Neural cell (in vitro differentiated cells): Measurements from ENCODE around the gene PCDH9. TPM values are rescaled to one million over a fixed set of nuclear protein-coding genes. Genes with fewer than 3 reads are reported as not detected.

ENCODE experiments used
- H2AFZ ChIP-seq: fragments of 200-600, 300-800 bp; sonication (generic), shearing (Covaris generic); 2 replicates; pipeline ENCODE4 v1.6.0; 2014; ENCODE audit warnings: low read depth, mild to moderate bottlenecking, antibody characterized with exemption, low read length, moderate library complexity
- H3F3A ChIP-seq: fragments of 200-600 bp; shearing (Covaris generic); 2 replicates; pipeline ENCODE4 v1.6.1; 2016; ENCODE audit warnings: mild to moderate bottlenecking, moderate library complexity, mixed read lengths, antibody characterized with exemption, low read length; ENCODE audit not compliant: insufficient read depth, poor library complexity, severe bottlenecking
- H3K27ac ChIP-seq: fragments of 200-600, 300-800 bp; sonication (generic), shearing (Covaris generic); 2 replicates; pipeline ENCODE4 v1.5.1; 2014; ENCODE audit warnings: mild to moderate bottlenecking, low read length, moderate library complexity
- H3K27me3 ChIP-seq: fragments of 300-800, 200-600 bp; sonication (generic), shearing (Covaris generic); 2 replicates; pipeline ENCODE4 v1.6.0; 2014; ENCODE audit warnings: mild to moderate bottlenecking, low read depth, low read length, moderate library complexity; ENCODE audit not compliant: insufficient read depth
- H3K36me3 ChIP-seq: fragments of 300-800, 200-600 bp; sonication (generic), shearing (Covaris generic); 2 replicates; pipeline ENCODE4 v1.5.1; 2014; ENCODE audit warnings: mild to moderate bottlenecking, antibody characterized with exemption, low read length, moderate library complexity; ENCODE audit not compliant: insufficient read depth
- H3K4me2 ChIP-seq: fragments of 300-800, 200-600 bp; sonication (generic), shearing (Covaris generic); 2 replicates; pipeline ENCODE4 v1.6.0; 2014; ENCODE audit warnings: mild to moderate bottlenecking, low read length
- H3K4me3 ChIP-seq: fragments of 300-800, 200-600 bp; sonication (generic), shearing (Covaris generic); 2 replicates; pipeline ENCODE4 v1.5.1; 2014; ENCODE audit warnings: mild to moderate bottlenecking, low read length, moderate library complexity
- H3K79me2 ChIP-seq: fragments of 200-600 bp; shearing (Covaris generic); replicated peaks from 2 replicates; pipeline ENCODE4 v1.6.0; 2014; ENCODE audit warnings: mild to moderate bottlenecking, low read length, moderate library complexity; ENCODE audit not compliant: insufficient read depth
- H3K9ac ChIP-seq: fragments of 300-800, 200-600 bp; sonication (generic), shearing (Covaris generic); 2 replicates; pipeline ENCODE4 v1.6.1; 2016; ENCODE audit warnings: mild to moderate bottlenecking, low read length, mixed read lengths
- H3K9me2 ChIP-seq: fragments of 200-600 bp; shearing (Covaris generic); 2 replicates; pipeline ENCODE4 v1.6.1; 2016; ENCODE audit warnings: mild to moderate bottlenecking, low read length, mixed read lengths; ENCODE audit not compliant: insufficient read depth
- H3K9me3 ChIP-seq: fragments of 200-600, 300-800 bp; sonication (generic), shearing (Covaris generic); 2 replicates; pipeline ENCODE4 v1.6.1; 2016; ENCODE audit warnings: mild to moderate bottlenecking, mixed run types, low read length, moderate library complexity, mixed read lengths
- H4K20me1 ChIP-seq: fragments of 200-600 bp; shearing (Covaris generic); 2 replicates; pipeline ENCODE4 v1.6.1; 2016; ENCODE audit warnings: mild to moderate bottlenecking, mixed run types; ENCODE audit not compliant: insufficient read depth
- EP300 ChIP-seq: fragments of 450-650 bp; conservative IDR thresholded peaks from 2 replicates; pipeline ENCODE4 v1.6.1; 2014; ENCODE audit warnings: antibody characterized with exemption, mild to moderate bottlenecking, moderate library complexity; ENCODE audit not compliant: poor library complexity, severe bottlenecking
- EZH2 ChIP-seq: fragments of 200-600, 300-800 bp; shearing (Covaris generic), sonication (generic); IDR thresholded peaks from 2 replicates; pipeline ENCODE4 v1.6.1; 2014; ENCODE audit warnings: antibody characterized with exemption, low read length, borderline replicate concordance, mild to moderate bottlenecking; ENCODE audit not compliant: insufficient read depth, poor library complexity, severe bottlenecking
- POLR2AphosphoS5 ChIP-seq: IDR thresholded peaks from 2 replicates; pipeline ENCODE4 v1.6.1; 2012
- RAD21 ChIP-seq: fragments of 450-650 bp; conservative IDR thresholded peaks from 2 replicates; pipeline ENCODE4 v1.6.1; 2014; ENCODE audit warnings: antibody characterized with exemption, mild to moderate bottlenecking, moderate library complexity
- SMC3 ChIP-seq: fragments of 450-650 bp; conservative IDR thresholded peaks from 2 replicates; pipeline ENCODE4 v1.6.1; 2014; ENCODE audit warnings: antibody characterized with exemption, mild to moderate bottlenecking, moderate library complexity; ENCODE audit not compliant: poor library complexity
- TAF1 ChIP-seq: IDR thresholded peaks from 2 replicates; pipeline ENCODE4 v1.6.1; 2012; ENCODE audit warnings: low read depth
- polyA plus RNA-seq: library from polyadenylated mRNA; depleted of rRNA; stranded (reverse); fragments of >200 nt; gene quantifications from 2 replicates; pipeline ENCODE4 v1.2.3, GENCODE V29; 2014
- TF ChIP-seq, protein P1 (sequence below): IDR thresholded peaks from 2 replicates; pipeline ENCODE4 v1.6.1; 2012; ENCODE audit warnings: borderline replicate concordance
- TF ChIP-seq, protein P2 (sequence below): fragments of 450-650 bp; IDR thresholded peaks from 2 replicates; pipeline ENCODE4 v1.5.1; 2014; ENCODE audit warnings: antibody characterized with exemption, mild to moderate bottlenecking, moderate library complexity; ENCODE audit not compliant: poor library complexity, severe bottlenecking

The PCDH9 gene
- polyA plus RNA-seq, 1 donor from 2014 or later: 4.6 TPM

DNA sequence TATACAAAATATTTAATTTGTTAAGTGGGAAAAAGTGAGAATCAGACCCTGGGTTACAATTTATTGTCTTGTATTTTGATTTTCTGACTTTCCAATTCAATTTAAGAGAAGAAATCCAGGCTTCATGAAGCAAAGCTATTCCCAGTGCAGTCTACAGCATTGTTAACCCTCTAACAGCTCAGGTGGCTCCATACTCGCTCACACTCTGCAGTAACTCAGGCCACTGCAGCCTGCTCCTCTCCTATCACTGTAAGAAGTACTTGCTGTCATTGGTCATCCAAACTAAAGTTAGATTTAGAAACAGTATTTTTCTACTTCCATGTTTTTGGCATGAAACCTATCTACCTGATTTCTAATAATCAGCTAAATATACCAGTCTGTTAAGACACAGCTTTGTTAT, 830.3 kb downstream of the PCDH9 start:
- no peaks in the 10 kb centered on the region for H3K9me3 ChIP-seq
- TF ChIP-seq, protein P1, sequence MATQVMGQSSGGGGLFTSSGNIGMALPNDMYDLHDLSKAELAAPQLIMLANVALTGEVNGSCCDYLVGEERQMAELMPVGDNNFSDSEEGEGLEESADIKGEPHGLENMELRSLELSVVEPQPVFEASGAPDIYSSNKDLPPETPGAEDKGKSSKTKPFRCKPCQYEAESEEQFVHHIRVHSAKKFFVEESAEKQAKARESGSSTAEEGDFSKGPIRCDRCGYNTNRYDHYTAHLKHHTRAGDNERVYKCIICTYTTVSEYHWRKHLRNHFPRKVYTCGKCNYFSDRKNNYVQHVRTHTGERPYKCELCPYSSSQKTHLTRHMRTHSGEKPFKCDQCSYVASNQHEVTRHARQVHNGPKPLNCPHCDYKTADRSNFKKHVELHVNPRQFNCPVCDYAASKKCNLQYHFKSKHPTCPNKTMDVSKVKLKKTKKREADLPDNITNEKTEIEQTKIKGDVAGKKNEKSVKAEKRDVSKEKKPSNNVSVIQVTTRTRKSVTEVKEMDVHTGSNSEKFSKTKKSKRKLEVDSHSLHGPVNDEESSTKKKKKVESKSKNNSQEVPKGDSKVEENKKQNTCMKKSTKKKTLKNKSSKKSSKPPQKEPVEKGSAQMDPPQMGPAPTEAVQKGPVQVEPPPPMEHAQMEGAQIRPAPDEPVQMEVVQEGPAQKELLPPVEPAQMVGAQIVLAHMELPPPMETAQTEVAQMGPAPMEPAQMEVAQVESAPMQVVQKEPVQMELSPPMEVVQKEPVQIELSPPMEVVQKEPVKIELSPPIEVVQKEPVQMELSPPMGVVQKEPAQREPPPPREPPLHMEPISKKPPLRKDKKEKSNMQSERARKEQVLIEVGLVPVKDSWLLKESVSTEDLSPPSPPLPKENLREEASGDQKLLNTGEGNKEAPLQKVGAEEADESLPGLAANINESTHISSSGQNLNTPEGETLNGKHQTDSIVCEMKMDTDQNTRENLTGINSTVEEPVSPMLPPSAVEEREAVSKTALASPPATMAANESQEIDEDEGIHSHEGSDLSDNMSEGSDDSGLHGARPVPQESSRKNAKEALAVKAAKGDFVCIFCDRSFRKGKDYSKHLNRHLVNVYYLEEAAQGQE: no peak

DNA sequence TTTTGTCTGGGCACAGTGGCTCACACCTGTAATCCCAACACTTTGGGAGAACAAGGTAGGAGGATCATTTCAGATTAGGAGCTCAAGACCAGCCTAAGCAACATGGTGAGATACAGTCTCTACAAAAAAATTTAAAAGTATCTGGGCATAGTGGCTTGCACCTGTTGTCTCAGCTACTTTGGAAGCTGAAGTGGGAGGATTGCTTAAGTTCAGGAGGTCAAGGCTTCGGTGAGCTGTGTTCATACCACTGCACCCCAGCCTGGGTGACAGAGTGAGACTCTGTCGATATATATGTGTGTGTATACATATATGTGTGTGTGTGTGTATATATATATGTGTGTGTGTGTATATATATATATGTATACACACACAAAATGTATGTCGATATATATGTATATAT, 833.0 kb downstream of the PCDH9 start:
- H3K9me3 ChIP-seq: no peaks in the 10 kb centered on the region
- no peak overlapping the region for H2AFZ ChIP-seq
- TF ChIP-seq TAF1 (no peak), SMC3 (no peak), POLR2AphosphoS5 (no peak), RAD21 (no peak), EP300 (no peak), EZH2 (no peak)
- TF ChIP-seq, protein P2, sequence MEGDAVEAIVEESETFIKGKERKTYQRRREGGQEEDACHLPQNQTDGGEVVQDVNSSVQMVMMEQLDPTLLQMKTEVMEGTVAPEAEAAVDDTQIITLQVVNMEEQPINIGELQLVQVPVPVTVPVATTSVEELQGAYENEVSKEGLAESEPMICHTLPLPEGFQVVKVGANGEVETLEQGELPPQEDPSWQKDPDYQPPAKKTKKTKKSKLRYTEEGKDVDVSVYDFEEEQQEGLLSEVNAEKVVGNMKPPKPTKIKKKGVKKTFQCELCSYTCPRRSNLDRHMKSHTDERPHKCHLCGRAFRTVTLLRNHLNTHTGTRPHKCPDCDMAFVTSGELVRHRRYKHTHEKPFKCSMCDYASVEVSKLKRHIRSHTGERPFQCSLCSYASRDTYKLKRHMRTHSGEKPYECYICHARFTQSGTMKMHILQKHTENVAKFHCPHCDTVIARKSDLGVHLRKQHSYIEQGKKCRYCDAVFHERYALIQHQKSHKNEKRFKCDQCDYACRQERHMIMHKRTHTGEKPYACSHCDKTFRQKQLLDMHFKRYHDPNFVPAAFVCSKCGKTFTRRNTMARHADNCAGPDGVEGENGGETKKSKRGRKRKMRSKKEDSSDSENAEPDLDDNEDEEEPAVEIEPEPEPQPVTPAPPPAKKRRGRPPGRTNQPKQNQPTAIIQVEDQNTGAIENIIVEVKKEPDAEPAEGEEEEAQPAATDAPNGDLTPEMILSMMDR: no peak
- TF ChIP-seq, protein P1: no peak
- no peaks in the 10 kb centered on the region for H3K36me3 ChIP-seq
- no peaks in the 10 kb centered on the region for H3K9me2 ChIP-seq
- H3K79me2 ChIP-seq: no peaks in the 10 kb centered on the region
- no peak overlapping the region for H3K9ac ChIP-seq
- no peak overlapping the region for H3K4me2 ChIP-seq
- H3K27me3 ChIP-seq: no peaks in the 10 kb centered on the region
- H4K20me1 ChIP-seq: no peaks in the 10 kb centered on the region
- H3K27ac ChIP-seq: no peak overlapping the region
- H3F3A ChIP-seq: no peaks in the 10 kb centered on the region
- no peak overlapping the region for H3K4me3 ChIP-seq

More for the DNA sequence above, 830.3 kb downstream of the PCDH9 start:
- Histone ChIP-seq H3K79me2 (no peaks in the 10 kb centered on the region), H3K9me2 (no peaks in the 10 kb centered on the region), H3K9ac (no peak overlapping the region), H2AFZ (no peak overlapping the region), H4K20me1 (no peaks in the 10 kb centered on the region), H3F3A (no peaks in the 10 kb centered on the region), H3K27ac (no peak overlapping the region), H3K4me2 (no peak overlapping the region), H3K4me3 (no peak overlapping the region), H3K36me3 (no peaks in the 10 kb centered on the region), H3K27me3 (no peaks in the 10 kb centered on the region)
